Measurements from ENCODE around the gene GPX3.

Gene GPX3

DNA sequence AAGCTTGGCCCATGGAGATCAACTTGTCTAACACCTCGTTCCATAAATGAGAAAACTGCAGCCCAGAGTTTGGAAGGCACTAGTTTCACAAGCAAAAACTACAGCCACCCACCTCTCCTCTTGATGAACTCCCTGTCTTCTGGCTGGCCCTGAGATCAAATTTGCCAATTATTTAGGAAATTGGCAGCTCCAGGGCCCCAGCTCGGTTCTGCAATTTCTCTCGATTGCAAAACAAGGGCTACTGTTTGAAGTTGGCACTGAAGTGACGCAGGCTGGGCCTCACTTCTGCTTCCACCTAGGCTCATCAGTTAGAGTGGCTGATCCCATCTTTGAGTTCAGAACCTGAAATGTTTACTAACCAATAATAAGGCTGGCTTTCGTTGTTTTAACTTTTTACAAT, 3.7 kb upstream of the GPX3 start:
- Histone ChIP-seq H3K9me3 (ENCODE audit: insufficient read depth, low read depth, low read length) (no peaks in the 10 kb centered on the region), H3K27me3 (ENCODE audit: insufficient read depth, low read length) (peaks cover 42% of the 10 kb centered on the region), H3K9ac (ENCODE audit: low read depth, low read length) (no peak overlapping the region), H3K27ac (ENCODE audit: low read length) (no peak overlapping the region), H3K4me3 (ENCODE audit: low read length) (no peak overlapping the region), H3K36me3 (ENCODE audit: insufficient read depth, low read depth, low read length) (no peaks in the 10 kb centered on the region), H3K4me1 (ENCODE audit: insufficient read depth, low read length) (peaks cover 4% of the 10 kb centered on the region; the same call in 1 of the 2 replicates)

- H3K27ac ChIP-seq (ENCODE audit: low read length) = no peak overlapping the region
- H3K36me3 ChIP-seq (ENCODE audit: insufficient read depth, low read depth, low read length) = no peaks in the 10 kb centered on the region
- no peaks in the 10 kb centered on the region for H3K9me3 ChIP-seq (ENCODE audit: insufficient read depth, low read depth, low read length)
- H3K27me3 ChIP-seq (ENCODE audit: insufficient read depth, low read length) = peaks cover 49% of the 10 kb centered on the region
- H3K4me1 ChIP-seq (ENCODE audit: insufficient read depth, low read length) = peaks cover 4% of the 10 kb centered on the region; the same call in 1 of the 2 replicates
- no peak overlapping the region for H3K4me3 ChIP-seq (ENCODE audit: low read length)
- H3K9ac ChIP-seq (ENCODE audit: low read depth, low read length) = no peak overlapping the region
These were observed 2.5 kb upstream of the GPX3 start for GRCh38 chr5:151017897-151018296.

GRCh38 chr5:151018846-151019245, 1.5 kb upstream of the GPX3 start:
- H3K9me3 ChIP-seq (ENCODE audit: insufficient read depth, low read depth, low read length) = no peaks in the 10 kb centered on the region
- no peak overlapping the region for H3K9ac ChIP-seq (ENCODE audit: low read depth, low read length)
- peaks cover 49% of the 10 kb centered on the region for H3K27me3 ChIP-seq (ENCODE audit: insufficient read depth, low read length)
- H3K36me3 ChIP-seq (ENCODE audit: insufficient read depth, low read depth, low read length) = no peaks in the 10 kb centered on the region
- H3K4me1 ChIP-seq (ENCODE audit: insufficient read depth, low read length) = peaks cover 4% of the 10 kb centered on the region; the same call in 1 of the 2 replicates
- H3K4me3 ChIP-seq (ENCODE audit: low read length) = no peak overlapping the region
- H3K27ac ChIP-seq (ENCODE audit: low read length) = no peak overlapping the region

- H3K4me1 ChIP-seq (ENCODE audit: insufficient read depth, low read length) = peaks cover 4% of the 10 kb centered on the region; the same call in 1 of the 2 replicates
- H3K9me3 ChIP-seq (ENCODE audit: insufficient read depth, low read depth, low read length) = no peaks in the 10 kb centered on the region
- H3K9ac ChIP-seq (ENCODE audit: low read depth, low read length) = no peak overlapping the region
- H3K27me3 ChIP-seq (ENCODE audit: insufficient read depth, low read length) = peaks cover 49% of the 10 kb centered on the region
- no peak overlapping the region for H3K4me3 ChIP-seq (ENCODE audit: low read length)
- no peaks in the 10 kb centered on the region for H3K36me3 ChIP-seq (ENCODE audit: insufficient read depth, low read depth, low read length)
- no peak overlapping the region for H3K27ac ChIP-seq (ENCODE audit: low read length)
These were observed 1.1 kb upstream of the GPX3 start for GRCh38 chr5:151019331-151019730.

DNA sequence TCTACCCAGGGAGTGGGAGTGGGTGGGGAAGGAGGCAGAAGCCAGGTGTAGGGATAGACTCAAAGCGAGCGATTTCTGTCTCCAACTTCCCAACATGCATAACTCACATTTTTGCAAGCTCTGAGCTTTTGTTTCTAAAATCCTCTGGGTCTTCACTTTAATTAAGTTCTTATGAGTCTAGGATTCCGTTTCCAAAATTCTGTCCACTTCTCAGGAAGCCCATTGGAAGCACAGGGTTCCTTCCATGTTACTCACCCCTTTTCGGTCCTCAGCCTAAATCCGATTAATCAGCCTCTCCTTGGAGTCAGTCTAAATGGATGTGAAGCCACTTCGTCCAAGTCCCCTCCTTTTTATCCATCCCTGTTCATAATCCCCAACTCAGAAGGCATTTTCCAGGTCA, 1.4 kb downstream of the GPX3 start:
- Histone ChIP-seq H3K4me3 (ENCODE audit: low read length) (no peak overlapping the region), H3K36me3 (ENCODE audit: insufficient read depth, low read depth, low read length) (no peaks in the 10 kb centered on the region), H3K9ac (ENCODE audit: low read depth, low read length) (no peak overlapping the region), H3K4me1 (ENCODE audit: insufficient read depth, low read length) (peaks cover 4% of the 10 kb centered on the region; the same call in 1 of the 2 replicates), H3K27ac (ENCODE audit: low read length) (no peak overlapping the region), H3K27me3 (ENCODE audit: insufficient read depth, low read length) (peaks cover 47% of the 10 kb centered on the region), H3K9me3 (ENCODE audit: insufficient read depth, low read depth, low read length) (no peaks in the 10 kb centered on the region)

DNA sequence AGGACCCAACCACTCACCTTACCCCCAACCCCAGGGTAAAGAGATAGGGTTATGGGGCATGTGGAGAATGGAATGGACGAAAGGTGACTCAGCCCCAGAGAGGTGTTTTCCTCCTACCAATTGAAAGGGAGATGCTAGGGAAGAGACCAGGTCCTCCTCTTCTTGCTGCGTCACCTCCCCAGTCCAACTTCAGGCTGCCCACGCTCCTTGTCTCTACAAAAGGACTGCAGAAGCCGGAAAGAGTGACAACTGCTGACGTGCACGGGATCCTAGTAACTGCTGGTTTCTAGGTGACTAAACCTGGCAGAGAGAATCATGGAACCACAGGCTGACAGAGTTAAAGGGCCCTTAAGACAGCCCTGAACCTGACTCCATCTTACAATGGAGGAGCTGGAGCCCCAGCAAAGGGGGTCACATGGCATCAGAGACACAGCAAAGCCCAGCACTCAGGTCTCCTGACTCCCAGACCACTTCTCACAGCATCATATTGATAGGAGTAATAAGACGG, 2.2 kb downstream of the GPX3 start:
- Histone ChIP-seq H3K27ac (ENCODE audit: low read length) (no peak overlapping the region), H3K4me1 (ENCODE audit: insufficient read depth, low read length) (peaks cover 4% of the 10 kb centered on the region; the same call in 1 of the 2 replicates), H3K36me3 (ENCODE audit: insufficient read depth, low read depth, low read length) (0 out of 2 replicates have a peak, but pooled peaks cover under 1% of the 10 kb centered on the region)

DNA sequence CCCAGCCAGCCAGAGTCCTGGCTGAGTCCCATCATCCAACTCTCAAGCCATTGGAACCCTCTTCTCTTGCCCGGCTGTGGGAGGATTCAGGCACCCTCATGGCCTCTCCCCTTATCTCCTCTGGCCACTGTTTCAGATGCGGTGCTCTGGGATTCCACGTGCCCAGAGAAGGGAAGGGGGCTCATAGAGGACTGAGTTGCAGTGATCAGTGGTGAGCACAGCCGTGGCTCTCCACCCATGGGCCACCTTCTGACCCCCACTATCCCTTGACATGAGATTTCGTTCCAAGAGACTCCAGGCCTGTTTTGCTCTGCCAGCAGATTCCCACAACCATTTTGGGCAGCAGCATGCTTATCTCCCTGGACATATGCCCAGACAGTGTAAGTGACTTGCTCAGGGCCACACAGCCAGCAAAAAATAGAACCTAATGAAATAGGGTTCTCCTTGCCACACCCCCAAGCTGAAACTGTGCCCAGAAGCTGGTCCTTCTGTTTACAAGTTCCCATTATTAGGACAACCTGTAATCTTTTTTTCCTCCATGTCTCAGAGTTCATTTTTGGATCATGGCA, 2.7 kb downstream of the GPX3 start:
- H3K4me1 ChIP-seq (ENCODE audit: insufficient read depth, low read length) = peaks cover 4% of the 10 kb centered on the region; the same call in 1 of the 2 replicates
- no peak overlapping the region for H3K9ac ChIP-seq (ENCODE audit: low read depth, low read length)
- no peak overlapping the region for H3K27ac ChIP-seq (ENCODE audit: low read length)
- H3K4me3 ChIP-seq (ENCODE audit: low read length) = no peak overlapping the region
- peaks cover 36% of the 10 kb centered on the region for H3K27me3 ChIP-seq (ENCODE audit: insufficient read depth, low read length)
- H3K9me3 ChIP-seq (ENCODE audit: insufficient read depth, low read depth, low read length) = no peaks in the 10 kb centered on the region
- peaks cover 6% of the 10 kb centered on the region; the same call in 1 of the 2 replicates for H3K36me3 ChIP-seq (ENCODE audit: insufficient read depth, low read depth, low read length)

More for the DNA sequence above, 2.2 kb downstream of the GPX3 start:
- no peak overlapping the region for H3K9ac ChIP-seq (ENCODE audit: low read depth, low read length)
- H3K4me3 ChIP-seq (ENCODE audit: low read length) = no peak overlapping the region
- H3K9me3 ChIP-seq (ENCODE audit: insufficient read depth, low read depth, low read length) = no peaks in the 10 kb centered on the region
- peaks cover 41% of the 10 kb centered on the region for H3K27me3 ChIP-seq (ENCODE audit: insufficient read depth, low read length)

GRCh38 chr5:151023651-151024050, 3.3 kb downstream of the GPX3 start:
- no peaks in the 10 kb centered on the region for H3K9me3 ChIP-seq (ENCODE audit: insufficient read depth, low read depth, low read length)
- peaks cover 4% of the 10 kb centered on the region; the same call in 1 of the 2 replicates for H3K4me1 ChIP-seq (ENCODE audit: insufficient read depth, low read length)
- H3K36me3 ChIP-seq (ENCODE audit: insufficient read depth, low read depth, low read length) = peaks cover 12% of the 10 kb centered on the region; the same call in 1 of the 2 replicates
- no peak overlapping the region for H3K4me3 ChIP-seq (ENCODE audit: low read length)
- H3K27ac ChIP-seq (ENCODE audit: low read length) = no peak overlapping the region
- H3K9ac ChIP-seq (ENCODE audit: low read depth, low read length) = no peak overlapping the region
- peaks cover 31% of the 10 kb centered on the region for H3K27me3 ChIP-seq (ENCODE audit: insufficient read depth, low read length)

GRCh38 chr5:151024440-151025249, 4.3 kb downstream of the GPX3 start:
- Histone ChIP-seq H3K4me1 (ENCODE audit: insufficient read depth, low read length) (peaks cover 4% of the 10 kb centered on the region; the same call in 1 of the 2 replicates), H3K27me3 (ENCODE audit: insufficient read depth, low read length) (peaks cover 22% of the 10 kb centered on the region), H3K9me3 (ENCODE audit: insufficient read depth, low read depth, low read length) (no peaks in the 10 kb centered on the region), H3K9ac (ENCODE audit: low read depth, low read length) (no peak overlapping the region), H3K27ac (ENCODE audit: low read length) (no peak overlapping the region), H3K4me3 (ENCODE audit: low read length) (no peak overlapping the region), H3K36me3 (ENCODE audit: insufficient read depth, low read depth, low read length) (peaks cover 13% of the 10 kb centered on the region; the same call in 1 of the 2 replicates)

DNA sequence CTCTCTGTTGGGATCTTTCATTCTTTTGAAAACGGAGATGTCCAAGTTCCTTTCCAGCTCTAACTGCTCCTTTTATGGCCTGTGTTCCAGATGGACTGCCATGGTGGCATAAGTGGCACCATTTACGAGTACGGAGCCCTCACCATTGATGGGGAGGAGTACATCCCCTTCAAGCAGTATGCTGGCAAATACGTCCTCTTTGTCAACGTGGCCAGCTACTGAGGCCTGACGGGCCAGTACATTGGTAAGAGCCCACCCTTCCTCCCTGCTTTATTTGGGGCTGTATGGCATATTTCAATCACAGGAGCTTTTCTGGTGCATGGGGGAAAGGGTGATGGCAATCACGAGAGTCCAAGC, 4.8 kb downstream of the GPX3 start:
- Histone ChIP-seq H3K4me1 (ENCODE audit: insufficient read depth, low read length) (peaks cover 4% of the 10 kb centered on the region; the same call in 1 of the 2 replicates), H3K27ac (ENCODE audit: low read length) (no peak overlapping the region), H3K27me3 (ENCODE audit: insufficient read depth, low read length) (peaks cover 18% of the 10 kb centered on the region), H3K9me3 (ENCODE audit: insufficient read depth, low read depth, low read length) (no peaks in the 10 kb centered on the region), H3K36me3 (ENCODE audit: insufficient read depth, low read depth, low read length) (peaks cover 13% of the 10 kb centered on the region; the same call in 1 of the 2 replicates), H3K9ac (ENCODE audit: low read depth, low read length) (no peak overlapping the region), H3K4me3 (ENCODE audit: low read length) (no peak overlapping the region)

DNA sequence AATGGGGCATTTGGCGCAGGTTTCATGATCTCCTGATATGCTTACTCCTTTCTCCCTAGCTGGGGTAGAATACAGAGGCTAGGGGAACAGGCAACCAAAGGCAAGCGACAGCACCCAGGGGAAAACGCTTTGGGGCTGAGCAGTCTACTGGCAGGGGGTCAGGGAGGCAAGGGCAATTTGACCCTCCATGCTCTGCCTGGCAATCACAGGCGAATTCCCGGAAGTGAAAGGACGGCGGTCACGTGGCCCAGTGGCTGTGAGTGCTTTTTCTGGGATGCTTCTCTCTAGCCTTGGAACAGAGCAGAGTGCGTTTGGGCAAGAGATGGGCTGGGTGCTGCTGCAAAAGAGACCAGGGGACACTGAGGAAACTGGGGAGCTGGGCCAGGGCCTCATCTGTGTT, 5.7 kb downstream of the GPX3 start:
- Histone ChIP-seq H3K9me3 (ENCODE audit: insufficient read depth, low read depth, low read length) (no peaks in the 10 kb centered on the region), H3K4me3 (ENCODE audit: low read length) (no peak overlapping the region), H3K9ac (ENCODE audit: low read depth, low read length) (no peak overlapping the region), H3K4me1 (ENCODE audit: insufficient read depth, low read length) (peaks cover 3% of the 10 kb centered on the region; the same call in 1 of the 2 replicates), H3K36me3 (ENCODE audit: insufficient read depth, low read depth, low read length) (peaks cover 13% of the 10 kb centered on the region; the same call in 1 of the 2 replicates), H3K27me3 (ENCODE audit: insufficient read depth, low read length) (peaks cover 12% of the 10 kb centered on the region), H3K27ac (ENCODE audit: low read length) (no peak overlapping the region)
